Measurements from ENCODE around the gene CTTNBP2NL. TPM values are rescaled to one million over a fixed set of nuclear protein-coding genes. Genes with fewer than 3 reads are reported as not detected.
"Not testable (repeated sequence)": the region's sequence is repeated elsewhere in the genome, so short reads cannot be mapped to it uniquely, and the experiment has no call there.

The CTTNBP2NL gene
- total and polyA plus RNA-seq, 2 experiments from 2014 or later = 10.2 to 16.4 TPM

DNA sequence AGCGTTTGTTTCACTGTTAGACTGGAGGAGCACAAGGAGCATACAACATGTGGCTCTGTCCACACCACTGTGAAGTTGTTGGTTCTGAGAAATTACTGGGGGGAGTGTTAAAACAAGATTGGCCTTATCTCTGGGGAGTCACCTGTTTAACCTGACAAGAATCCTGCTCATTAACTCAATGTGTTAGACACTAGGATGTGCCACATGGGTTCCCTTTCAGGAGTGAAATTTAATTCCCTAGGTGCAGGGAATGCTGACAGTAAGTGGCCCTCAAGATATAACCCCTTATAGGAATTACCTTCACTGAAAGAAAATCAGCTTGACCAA is 66.9 kb downstream of the CTTNBP2NL start:
- Histone ChIP-seq H3K9me2 (replicated peaks; ENCODE audit: insufficient read depth) (no peaks in the 10 kb centered on the region), H3K4me1 (ENCODE audit: insufficient read depth) (peaks cover 12% of the 10 kb centered on the region), H3K4me2 (no peak overlapping the region), H3K4me3 (no peak overlapping the region), H3K27ac (no peak overlapping the region), H3K27me3 (no peaks in the 10 kb centered on the region), H3K79me2 (peaks cover 2% of the 10 kb centered on the region), H3K36me3 (replicated peaks; ENCODE audit: insufficient read depth, low read depth) (no peaks in the 10 kb centered on the region), H4K20me1 (ENCODE audit: insufficient read depth, poor library complexity, severe bottlenecking) (no peaks in the 10 kb centered on the region), H2AFZ (no peak overlapping the region), H3K9me3 (ENCODE audit: low read depth) (no peaks in the 10 kb centered on the region)
- DNase-seq (ENCODE audit: low spot score) = no peak
- whole genome bisulfite sequencing (ENCODE audit: low lambda C conversion rate, missing lambda C conversion rate) = 77% methylated on average over 1 of the region's 1 CpG
- no peak for TF ChIP-seq EZH2phosphoT487 (IDR thresholded peaks at IDR 0.05; ENCODE audit: low read depth, severe bottlenecking, unreplicated experiment)
- no peak for TF ChIP-seq CTCF (IDR thresholded peaks at IDR 0.05; ENCODE audit: poor library complexity)
- no peak for TF ChIP-seq EZH2 (IDR thresholded peaks at IDR 0.05; ENCODE audit: borderline replicate concordance)

DNA sequence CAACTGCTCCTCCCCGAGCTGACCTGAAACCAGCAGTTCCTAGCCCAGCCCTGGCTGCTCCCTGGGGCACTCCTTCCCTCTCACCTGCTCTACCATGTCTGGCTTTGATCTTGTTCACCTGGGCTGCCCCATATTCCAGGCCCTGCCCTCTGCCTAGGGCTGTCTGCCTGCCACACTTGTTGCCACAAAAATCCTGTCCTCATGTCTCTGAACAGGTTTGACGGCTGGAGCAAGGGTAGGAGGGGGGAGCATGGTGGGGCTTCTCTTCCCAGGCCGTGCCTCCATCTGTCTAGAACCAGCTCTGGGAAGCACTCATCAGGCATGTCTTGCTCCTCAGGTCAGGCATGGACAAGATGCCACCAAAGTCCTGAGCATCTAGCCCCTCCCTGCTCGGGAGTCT is 68.5 kb downstream of the CTTNBP2NL start:
- Histone ChIP-seq H3K9me3 (ENCODE audit: low read depth) (no peaks in the 10 kb centered on the region), H3K4me3 (no peak overlapping the region), H4K20me1 (ENCODE audit: insufficient read depth, poor library complexity, severe bottlenecking) (no peaks in the 10 kb centered on the region), H3K9me2 (replicated peaks; ENCODE audit: insufficient read depth) (no peaks in the 10 kb centered on the region), H2AFZ (no peak overlapping the region), H3K79me2 (no peaks in the 10 kb centered on the region), H3K36me3 (replicated peaks; ENCODE audit: insufficient read depth, low read depth) (no peaks in the 10 kb centered on the region), H3K27me3 (no peaks in the 10 kb centered on the region), H3K4me1 (ENCODE audit: insufficient read depth) (peaks cover 12% of the 10 kb centered on the region), H3K27ac (no peak overlapping the region), H3K4me2 (no peak overlapping the region)
- DNase-seq (ENCODE audit: low spot score) = peak; percentile 32
- 50% methylated on average over 4 of the region's 4 CpGs for WGBS (ENCODE audit: low lambda C conversion rate, missing lambda C conversion rate)
- TF ChIP-seq CTCF (IDR thresholded peaks at IDR 0.05; ENCODE audit: poor library complexity) = no peak
- no peak for TF ChIP-seq EZH2phosphoT487 (IDR thresholded peaks at IDR 0.05; ENCODE audit: low read depth, severe bottlenecking, unreplicated experiment)
- no peak for TF ChIP-seq EZH2 (IDR thresholded peaks at IDR 0.05; ENCODE audit: borderline replicate concordance)

GRCh38 chr1:112465122-112465521 is 69.1 kb downstream of the CTTNBP2NL start:
- Histone ChIP-seq H3K36me3 (replicated peaks; ENCODE audit: insufficient read depth, low read depth) (no peaks in the 10 kb centered on the region), H3K27me3 (no peaks in the 10 kb centered on the region), H3K27ac (peak overlapping the region; percentile 49), H3K4me2 (no peak overlapping the region), H4K20me1 (ENCODE audit: insufficient read depth, poor library complexity, severe bottlenecking) (no peaks in the 10 kb centered on the region), H2AFZ (no peak overlapping the region), H3K79me2 (no peaks in the 10 kb centered on the region), H3K4me3 (no peak overlapping the region), H3K9me2 (replicated peaks; ENCODE audit: insufficient read depth) (no peaks in the 10 kb centered on the region), H3K4me1 (ENCODE audit: insufficient read depth) (peaks cover 12% of the 10 kb centered on the region), H3K9me3 (ENCODE audit: low read depth) (no peaks in the 10 kb centered on the region)
- no peak for TF ChIP-seq EZH2 (IDR thresholded peaks at IDR 0.05; ENCODE audit: borderline replicate concordance)
- no peak for TF ChIP-seq CTCF (IDR thresholded peaks at IDR 0.05; ENCODE audit: poor library complexity)
- no peak for DNase-seq (ENCODE audit: low spot score)
- 69% methylated on average over 5 of the region's 5 CpGs for WGBS (ENCODE audit: low lambda C conversion rate, missing lambda C conversion rate)

DNA sequence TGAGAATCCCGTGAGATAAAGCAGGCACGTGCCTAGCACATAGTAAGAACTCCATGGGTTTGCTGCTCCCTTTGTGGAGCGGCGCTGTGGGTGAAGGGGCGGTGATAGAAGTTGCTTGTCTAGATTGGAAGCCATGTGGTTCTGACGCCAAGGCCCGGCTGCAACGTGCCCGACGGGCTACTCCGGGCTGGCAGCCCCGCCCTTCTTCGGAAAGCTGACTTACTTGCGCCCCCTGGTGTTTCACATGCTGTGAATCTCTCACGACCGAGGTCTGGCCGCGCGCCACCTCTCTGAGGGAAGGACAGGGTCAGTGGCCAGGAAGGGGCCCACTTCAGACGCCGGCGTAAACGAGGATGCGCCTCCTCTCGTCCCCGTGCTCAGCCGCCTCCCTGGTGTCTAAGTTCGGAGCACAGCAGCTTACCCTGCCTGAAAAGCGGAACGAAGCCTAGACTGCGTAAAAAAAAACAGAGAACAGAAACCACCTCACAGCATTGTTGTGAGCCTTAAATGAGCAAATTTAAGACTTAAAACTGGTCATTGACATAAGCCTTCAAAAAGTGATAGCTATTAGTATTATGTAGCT is 70.2 kb downstream of the CTTNBP2NL start:
- H3K9me3 ChIP-seq (ENCODE audit: low read depth) = no peaks in the 10 kb centered on the region
- WGBS (ENCODE audit: low lambda C conversion rate, missing lambda C conversion rate) = 6% methylated on average over 30 of the region's 31 CpGs
- H3K4me2 ChIP-seq = peak overlapping the region; percentile 78
- H2AFZ ChIP-seq = peak overlapping the region; percentile 46
- no peak overlapping the region for H3K4me3 ChIP-seq
- peak overlapping the region; percentile 49 for H3K27ac ChIP-seq
- no peaks in the 10 kb centered on the region for H3K9me2 ChIP-seq (replicated peaks; ENCODE audit: insufficient read depth)
- DNase-seq (ENCODE audit: low spot score) = peak; percentile 97
- H3K79me2 ChIP-seq = no peaks in the 10 kb centered on the region
- no peaks in the 10 kb centered on the region for H3K36me3 ChIP-seq (replicated peaks; ENCODE audit: insufficient read depth, low read depth)
- H3K27me3 ChIP-seq = no peaks in the 10 kb centered on the region
- no peaks in the 10 kb centered on the region for H4K20me1 ChIP-seq (ENCODE audit: insufficient read depth, poor library complexity, severe bottlenecking)
- TF ChIP-seq CTCF (IDR thresholded peaks at IDR 0.05; ENCODE audit: poor library complexity) (peak; percentile 90), EZH2phosphoT487 (IDR thresholded peaks at IDR 0.05; ENCODE audit: low read depth, severe bottlenecking, unreplicated experiment) (no peak)
- H3K4me1 ChIP-seq (ENCODE audit: insufficient read depth) = peaks cover 11% of the 10 kb centered on the region

GRCh38 chr1:112470324-112470723 is 74.3 kb downstream of the CTTNBP2NL start:
- not testable (repeated sequence) for H3K9me3 ChIP-seq (ENCODE audit: low read depth); H2AFZ ChIP-seq; DNase-seq (ENCODE audit: low spot score); H3K9me2 ChIP-seq (replicated peaks; ENCODE audit: insufficient read depth); H3K4me3 ChIP-seq; H3K4me2 ChIP-seq; H3K4me1 ChIP-seq (ENCODE audit: insufficient read depth); H3K27me3 ChIP-seq; H4K20me1 ChIP-seq (ENCODE audit: insufficient read depth, poor library complexity, severe bottlenecking); H3K79me2 ChIP-seq; H3K27ac ChIP-seq; H3K36me3 ChIP-seq (replicated peaks; ENCODE audit: insufficient read depth, low read depth)
- WGBS (ENCODE audit: low lambda C conversion rate, missing lambda C conversion rate) = 88% methylated on average over 7 of the region's 7 CpGs
